Erythroblast (primary cell): ENCODE data around the gene TBCC.

Experiments
- GATA1 ChIP-seq: IDR thresholded peaks from 2 replicates; pipeline ENCODE4 v1.6.1; 2011; ENCODE audit warnings: low read depth, mild to moderate bottlenecking, control low read depth, low read length, moderate library complexity
- POLR2A ChIP-seq: IDR thresholded peaks from 2 replicates; pipeline ENCODE4 v1.6.1; 2011; ENCODE audit warnings: mild to moderate bottlenecking, low read length

GRCh38 chr6:42724825-42725224 is 21.1 kb downstream of the TBCC start:
- no peak for TF ChIP-seq POLR2A
- TF ChIP-seq GATA1, result no peak
